ENCODE measurements around the gene SLC9A3. TPM values are rescaled to one million over a fixed set of nuclear protein-coding genes. Genes with fewer than 3 reads are reported as not detected.

SLC9A3 gene
- total and polyA plus RNA-seq, 12 donors, result 0.53 to 1.5 (median 1.0) TPM

GRCh38 chr5:458547-459353 lies 65.5 kb downstream of the SLC9A3 start:
- 84 to 87% methylated on average over 17 of the region's 17 CpGs for WGBS, 2 donors
- peaks cover 0 to 100% (median 29%) of the 10 kb centered on the region in 9 donors for H3K36me3 ChIP-seq
- no peak for TF ChIP-seq CTCF (IDR thresholded peaks at IDR 0.05)

GRCh38 chr5:457195-457961 lies 66.9 kb downstream of the SLC9A3 start:
- ATAC-seq (no peak), DNase-seq (peak in 1 of 2 donors; percentile 6)
- TF ChIP-seq CTCF (IDR thresholded peaks at IDR 0.05), result no peak
- WGBS, 2 donors, result 90 to 94% methylated on average over 19 of the region's 19 CpGs
- H3K9me3 ChIP-seq, result peaks cover 0 to 6% (median 2%) of the 10 kb centered on the region in 11 donors
- intact Hi-C loops (cut with DNase I), result no loop called here
- H3K36me3 ChIP-seq, result peaks cover 0 to 100% (median 38%) of the 10 kb centered on the region in 9 donors
- no peaks in the 10 kb centered on the region for H3K4me1 ChIP-seq
- no peaks in the 10 kb centered on the region for H3K27me3 ChIP-seq
- no peak overlapping the region for H3K27ac ChIP-seq
- no peak overlapping the region for H3K4me3 ChIP-seq

More at GRCh38 chr5:458547-459353, 65.5 kb downstream of the SLC9A3 start:
- Histone ChIP-seq H3K9me3 (no peaks in the 10 kb centered on the region), H3K27me3 (no peaks in the 10 kb centered on the region), H3K4me3 (no peak overlapping the region), H3K4me1 (no peaks in the 10 kb centered on the region), H3K27ac (no peak overlapping the region)
- ATAC-seq (peak in 1 of 8 donors; percentile 39), DNase-seq (no peak)
- intact Hi-C loops (cut with DNase I), result no loop called here

- Histone ChIP-seq H3K36me3 (peaks cover 0 to 100% (median 42%) of the 10 kb centered on the region in 9 donors), H3K9me3 (peaks cover 0 to 14% (median 11%) of the 10 kb centered on the region in 11 donors), H3K27me3 (no peaks in the 10 kb centered on the region), H3K4me3 (no peak overlapping the region), H3K4me1 (no peaks in the 10 kb centered on the region), H3K27ac (no peak overlapping the region)
- 90 to 92% methylated on average over 28 of the region's 28 CpGs for WGBS, 2 donors
- intact Hi-C loops (cut with DNase I), result no loop called here
- DNase-seq, result peak in 1 of 2 donors; percentile 5
- no peak for TF ChIP-seq CTCF (IDR thresholded peaks at IDR 0.05)
- ATAC-seq, result peak in 1 of 8 donors; percentile 25
Observed at GRCh38 chr5:456351-457194, 67.7 kb downstream of the SLC9A3 start.

- intact Hi-C loops (cut with DNase I), result no loop called here
- no peaks in the 10 kb centered on the region for H3K4me1 ChIP-seq
- WGBS, 2 donors, result 80 to 81% methylated on average over 11 of the region's 11 CpGs
Observed at GRCh38 chr5:455806-456205, 68.4 kb downstream of the SLC9A3 start.

More at GRCh38 chr5:455806-456205, 68.4 kb downstream of the SLC9A3 start:
- no peak overlapping the region for H3K4me3 ChIP-seq
- ATAC-seq, result no peak
- H3K36me3 ChIP-seq, result peaks cover 0 to 100% (median 48%) of the 10 kb centered on the region in 9 donors
- no peaks in the 10 kb centered on the region for H3K27me3 ChIP-seq
- peak in 1 of 2 donors; percentile 0 for DNase-seq
- peaks cover 0 to 22% (median 16%) of the 10 kb centered on the region in 11 donors for H3K9me3 ChIP-seq
- H3K27ac ChIP-seq, result no peak overlapping the region
- TF ChIP-seq CTCF (IDR thresholded peaks at IDR 0.05), result no peak

Data from heart right ventricle (tissue), 16 donors.